Gastroesophageal sphincter (tissue), 3 donors: ENCODE results near the gene PTPRG.

ENCODE experiments used
- CTCF ChIP-seq, 4 experiments: fragments of 200-600 bp in 2 of 4; fragments of 450-650 bp in 2 of 4; sonication (generic) in 1 of 4; IDR thresholded peaks; one replicate each; pipeline ENCODE4 v1.5.1; 2017 to 2019; ENCODE audit warnings: antibody characterized with exemption in 4 of 4, mild to moderate bottlenecking in 2 of 4, moderate library complexity in 2 of 4
- EP300 ChIP-seq: sonication (generic); formaldehyde crosslinking; IDR thresholded peaks from one replicate; pipeline ENCODE4 v1.6.1; 2017; ENCODE audit warnings: antibody characterized with exemption, mild to moderate bottlenecking
- POLR2A ChIP-seq, 2 donors: fragments of 450-650 bp; IDR thresholded peaks; one replicate each; pipeline ENCODE4 v1.6.1; 2017; ENCODE audit warnings: antibody characterized with exemption in 2 of 2, mild to moderate bottlenecking in 2 of 2, moderate library complexity in 1 of 2
- POLR2AphosphoS5 ChIP-seq: sonication (generic); formaldehyde crosslinking; IDR thresholded peaks from one replicate; pipeline ENCODE4 v1.6.1; 2017; ENCODE audit warnings: antibody characterized with exemption

DNA sequence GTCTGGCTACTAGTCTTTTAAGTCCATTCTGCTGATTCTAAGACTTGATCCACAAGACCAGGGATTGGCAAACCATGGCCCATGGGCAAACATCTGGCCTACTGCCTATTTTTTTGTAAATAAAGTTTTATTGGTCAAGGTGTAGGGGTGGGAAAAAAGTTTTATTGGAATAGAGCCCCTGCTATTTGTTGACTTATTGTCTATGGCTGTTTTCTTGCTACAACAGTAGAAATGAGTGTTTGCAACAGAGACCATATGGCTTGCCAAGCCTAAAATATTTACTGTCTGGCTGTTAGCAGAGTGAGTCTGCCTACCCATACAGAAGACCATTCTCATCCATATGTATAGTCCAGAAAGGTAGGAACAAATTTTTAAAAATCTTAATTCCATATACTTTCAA is 106.4 kb downstream of the PTPRG start:
- TF ChIP-seq CTCF (IDR thresholded peaks at IDR 0.05) (no peak), EP300 (no peak), POLR2A (IDR thresholded peaks at IDR 0.05) (no peak), POLR2AphosphoS5 (no peak)
